HepG2 (cell line): ENCODE measurements around the gene CDK8. TPM values are rescaled to one million over a fixed set of nuclear protein-coding genes. Genes with fewer than 3 reads are reported as not detected.

Experiments
- CBFB ChIP-seq: sonication (generic); formaldehyde crosslinking; IDR thresholded peaks from 2 replicates; pipeline ENCODE4 v1.4.0; 2020; ENCODE audit warnings: missing genetic modification reagents
- CBX2 ChIP-seq, 2 experiments: fragments of 200-600 bp in 1 of 2; sonication (generic); formaldehyde crosslinking in 1 of 2; IDR thresholded peaks; 2 replicates each; pipeline versions ENCODE4 v1.7.0 to v1.8.1; 2018 to 2022; ENCODE audit warnings: low read depth in 2 of 2, low read length in 1 of 2, mild to moderate bottlenecking in 1 of 2, missing genetic modification reagents in 1 of 2
- HES4 ChIP-seq: sonication (generic); formaldehyde crosslinking; IDR thresholded peaks from 2 replicates; pipeline ENCODE4 v1.9.0; 2021; ENCODE audit warnings: mild to moderate bottlenecking, missing genetic modification reagents, borderline replicate concordance
- HMG20A ChIP-seq: IDR thresholded peaks from 2 replicates; pipeline ENCODE4 v1.6.1; 2016; ENCODE audit warnings: borderline replicate concordance
- HOXD1 ChIP-seq: sonication (generic); formaldehyde crosslinking; IDR thresholded peaks from 2 replicates; pipeline ENCODE4 v1.5.0; 2020; ENCODE audit warnings: missing genetic modification reagents
- KAT8 ChIP-seq: IDR thresholded peaks from 2 replicates; pipeline ENCODE4 v1.6.1; 2016; ENCODE audit warnings: missing genetic modification reagents, missing compliant biosample characterization
- MEIS1 ChIP-seq: sonication (generic); formaldehyde crosslinking; IDR thresholded peaks from 2 replicates; pipeline ENCODE4 v1.9.0; 2021; ENCODE audit warnings: mild to moderate bottlenecking, missing genetic modification reagents, moderate library complexity, borderline replicate concordance
- MTERF4 ChIP-seq: sonication (generic); formaldehyde crosslinking; IDR thresholded peaks from 2 replicates; pipeline ENCODE4 v1.8.0; 2023; ENCODE audit warnings: mild to moderate bottlenecking, missing genetic modification reagents
- PHB2 ChIP-seq: fragments of 450-650 bp; IDR thresholded peaks from 2 replicates; pipeline ENCODE4 v1.6.1; 2018; ENCODE audit not compliant: partially characterized antibody
- RELA ChIP-seq: sonication (generic); formaldehyde crosslinking; IDR thresholded peaks from 2 replicates; pipeline ENCODE4 v1.4.0; 2020; ENCODE audit warnings: missing genetic modification reagents
- SOX13 ChIP-seq, 3 experiments: fragments of 450-650 bp in 1 of 3; sonication (generic) in 1 of 3; formaldehyde crosslinking in 1 of 3; IDR thresholded peaks in 2 of 3; conservative IDR thresholded peaks in 1 of 3; 2 replicates each; pipeline versions ENCODE4 v1.5.0 to v1.6.1; 2016 to 2020; ENCODE audit warnings: antibody characterized with exemption in 1 of 3, mild to moderate bottlenecking in 1 of 3, missing compliant biosample characterization in 1 of 3, missing genetic modification reagents in 1 of 3, moderate library complexity in 1 of 3
- SOX5 ChIP-seq: IDR thresholded peaks from 2 replicates; pipeline ENCODE4 v1.6.1; 2016; ENCODE audit warnings: borderline replicate concordance
- SUZ12 ChIP-seq: fragments of 150-350 bp; IDR thresholded peaks from 2 replicates; pipeline ENCODE4 v1.6.1; 2014; ENCODE audit warnings: low read depth, low read length
- TCF7 ChIP-seq: sonication (generic); IDR thresholded peaks from 2 replicates; pipeline ENCODE4 v1.6.1; 2016; ENCODE audit warnings: antibody characterized with exemption, low read depth
- ZBTB4 ChIP-seq: sonication (generic); formaldehyde crosslinking; IDR thresholded peaks from 2 replicates; pipeline ENCODE4 v1.4.0; 2020; ENCODE audit warnings: missing genetic modification reagents, mild to moderate bottlenecking, borderline replicate concordance
- ZC3H13 ChIP-seq: sonication (generic); formaldehyde crosslinking; IDR thresholded peaks from 2 replicates; pipeline ENCODE4 v1.8.1; 2023; ENCODE audit warnings: mild to moderate bottlenecking, missing genetic modification reagents, moderate library complexity
- ZFY ChIP-seq: sonication (generic); formaldehyde crosslinking; IDR thresholded peaks from 2 replicates; pipeline ENCODE4 v1.4.0; 2020; ENCODE audit warnings: missing genetic modification reagents
- ZNF101 ChIP-seq: sonication (generic); formaldehyde crosslinking; IDR thresholded peaks from 2 replicates; pipeline ENCODE4 v1.4.0; 2020; ENCODE audit warnings: mild to moderate bottlenecking, low read depth, missing genetic modification reagents, borderline replicate concordance
- ZNF230 ChIP-seq: sonication (generic); formaldehyde crosslinking; IDR thresholded peaks from 2 replicates; pipeline ENCODE4 v1.4.0; 2020; ENCODE audit warnings: mild to moderate bottlenecking, missing genetic modification reagents
- ZNF343 ChIP-seq: sonication (generic); formaldehyde crosslinking; IDR thresholded peaks from 2 replicates; pipeline ENCODE4 v1.4.0; 2020; ENCODE audit warnings: mild to moderate bottlenecking, missing genetic modification reagents
- ZNF512B ChIP-seq: sonication (generic); formaldehyde crosslinking; IDR thresholded peaks from 2 replicates; pipeline ENCODE4 v1.5.1; 2020; ENCODE audit warnings: missing genetic modification reagents, mild to moderate bottlenecking, borderline replicate concordance
- ZNF557 ChIP-seq: sonication (generic); formaldehyde crosslinking; IDR thresholded peaks from 2 replicates; pipeline ENCODE4 v1.4.0; 2020; ENCODE audit warnings: missing genetic modification reagents
- ZSCAN31 ChIP-seq: sonication (generic); formaldehyde crosslinking; IDR thresholded peaks from 2 replicates; pipeline ENCODE4 v1.5.0; 2020; ENCODE audit warnings: low read depth, mild to moderate bottlenecking, missing genetic modification reagents
- polyA plus RNA-seq, 8 experiments: library from polyadenylated mRNA; depleted of rRNA in 3 of 8; stranded (reverse) in 7 of 8; unstranded in 1 of 8; fragments of >200 nt; fragmentation: Illumina TruSeq in 4 of 8; extraction: Trizol in 4 of 8; gene quantifications; 2 replicates each; pipeline versions ENCODE4 v1.2.1 to v1.2.3, GENCODE V29; 2011 to 2016; ENCODE audit warnings: low read depth in 4 of 8, missing spikeins in 1 of 8, mixed read lengths in 1 of 8; ENCODE audit not compliant: insufficient read depth in 1 of 8
- total RNA-seq, 5 experiments: library from RNA; depleted of rRNA; stranded (reverse); fragments of >200 nt; fragmentation: Illumina TruSeq; extraction: Trizol; gene quantifications; 2 replicates each; pipeline ENCODE4 v1.2.3, GENCODE V29; 2016; ENCODE audit warnings: low read depth in 1 of 5

The CDK8 gene
- total and polyA plus RNA-seq, 2 of the 13 experiments (the other 11 are each of a cell fraction or from before 2014, with no cell fraction given), result 15.8 to 16.4 TPM

GRCh38 chr13:26253787-26254582 lies at the start of gene CDK8 (continued):
- TF ChIP-seq KAT8 (CRISPR knock-in tag) (peak; percentile 70), HMG20A (no peak), SUZ12 (peak; percentile 81), HOXD1 (CRISPR knock-in tag) (no peak), CBX2 (IDR thresholded peaks at IDR 0.05; ENCODE audit: low read depth, low read length) (no peak), CBX2 (CRISPR knock-in tag; IDR thresholded peaks at IDR 0.05; ENCODE audit: low read depth) (no peak), ZNF512B (CRISPR knock-in tag) (no peak), HES4 (CRISPR knock-in tag) (no peak), SOX13 (IDR thresholded peaks at IDR 0.05) (no peak), SOX13 (CRISPR knock-in tag; conservative IDR thresholded peaks at IDR 0.05 in 1 of 2, IDR thresholded peaks at IDR 0.05 in 1 of 2) (0 out of 4 replicates have a peak, but pooled peaks of 1 of the 2 experiments have one; percentile 6), MEIS1 (CRISPR knock-in tag) (peak; percentile 87; the same call in 1 of the 2 replicates), TCF7 (no peak), ZFY (peak; percentile 79), ZNF343 (CRISPR knock-in tag) (0 out of 2 replicates have a peak, but pooled peaks have one; percentile 24), PHB2 (no peak), ZC3H13 (no peak), ZNF557 (no peak), ZBTB4 (no peak), ZSCAN31 (CRISPR knock-in tag) (no peak), SOX5 (CRISPR knock-in tag) (no peak), MTERF4 (CRISPR knock-in tag) (no peak), ZNF230 (CRISPR knock-in tag) (peak; percentile 56; the same call in 1 of the 2 replicates), RELA (CRISPR knock-in tag) (no peak), ZNF101 (CRISPR knock-in tag) (no peak), CBFB (0 out of 2 replicates have a peak, but pooled peaks have one; percentile 10)
